VCaP (cell line): ENCODE measurements around the gene PLCG2.

Experiments used
- H3K27ac ChIP-seq: fragments of 450-650 bp; 2 replicates; pipeline ENCODE4 v1.5.1; 2017
- CTCF ChIP-seq: fragments of 450-650 bp; conservative IDR thresholded peaks from 2 replicates; pipeline ENCODE4 v1.5.1; 2017; ENCODE audit warnings: mild to moderate bottlenecking, moderate library complexity

Gene PLCG2

DNA sequence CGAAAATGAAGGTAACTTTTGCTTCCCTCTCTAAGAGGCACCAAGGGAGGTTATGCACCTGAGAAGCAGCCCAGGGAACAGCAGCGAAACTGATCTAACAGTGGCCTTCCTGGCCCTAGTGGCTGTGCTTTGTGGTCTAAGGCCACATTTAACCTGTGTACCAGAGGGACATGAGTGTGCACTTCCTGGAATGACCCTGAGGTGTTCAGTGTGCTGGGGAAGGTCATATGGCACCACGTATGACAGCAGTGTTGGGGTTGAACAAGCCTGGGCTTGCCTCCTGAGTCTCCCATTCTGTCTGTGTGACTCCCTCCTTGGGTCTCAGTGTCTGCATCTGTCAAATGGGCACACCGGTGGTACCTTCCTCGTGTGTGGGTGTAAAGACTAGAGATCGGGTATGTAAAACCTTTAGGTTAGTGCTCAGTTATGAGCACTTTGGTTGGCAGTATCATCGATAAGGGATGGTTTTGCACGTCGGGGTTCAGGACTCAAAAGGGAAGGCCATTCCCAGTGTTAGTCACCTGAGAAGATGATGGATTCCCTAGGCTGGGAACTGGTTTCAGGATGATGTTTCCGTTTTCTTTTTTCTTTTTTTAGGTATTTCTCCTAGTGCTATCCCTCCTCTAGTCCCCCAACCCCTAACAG is 31.9 kb downstream of the PLCG2 start:
- H3K27ac ChIP-seq = no peak overlapping the region
- no peak for TF ChIP-seq CTCF

- TF ChIP-seq CTCF = no peak
- no peak overlapping the region for H3K27ac ChIP-seq
Observed at GRCh38 chr16:81813648-81814047, 34.6 kb downstream of the PLCG2 start.

DNA sequence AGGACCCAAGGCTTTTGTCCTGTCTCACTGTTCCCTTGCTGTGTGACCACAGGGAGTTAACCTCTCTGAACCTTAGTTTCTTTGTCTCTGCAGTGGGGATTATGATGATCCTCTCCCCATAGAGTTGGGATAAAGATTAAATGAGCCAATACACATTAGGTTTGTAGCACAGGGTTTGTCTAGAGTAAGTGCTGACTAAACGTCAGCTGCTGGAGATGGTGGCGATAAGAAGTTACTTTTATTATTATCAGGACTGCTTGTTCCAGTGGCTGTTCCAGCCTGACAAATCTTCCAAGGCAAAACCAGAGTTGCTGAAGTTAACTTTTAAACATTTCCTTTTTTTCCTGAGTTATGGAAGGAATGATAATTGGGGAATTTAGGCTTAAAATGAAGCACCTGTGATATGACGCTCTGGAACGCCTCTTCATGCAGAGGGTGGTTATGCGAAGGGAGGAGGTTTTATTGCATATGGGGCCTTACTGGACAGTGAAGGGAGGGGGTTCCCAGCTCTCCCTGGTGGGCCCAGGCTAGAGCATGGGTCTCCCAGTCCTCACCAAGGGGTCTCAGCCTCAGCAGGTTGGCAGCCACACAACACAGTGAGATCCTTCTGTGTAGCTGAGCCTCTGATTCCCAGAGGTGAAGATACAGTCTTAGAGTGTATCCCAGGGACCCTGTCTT is 35.8 kb downstream of the PLCG2 start:
- H3K27ac ChIP-seq = no peak overlapping the region
- TF ChIP-seq CTCF = no peak

GRCh38 chr16:81815429-81815766 is 36.3 kb downstream of the PLCG2 start:
- no peak for TF ChIP-seq CTCF
- no peak overlapping the region for H3K27ac ChIP-seq

DNA sequence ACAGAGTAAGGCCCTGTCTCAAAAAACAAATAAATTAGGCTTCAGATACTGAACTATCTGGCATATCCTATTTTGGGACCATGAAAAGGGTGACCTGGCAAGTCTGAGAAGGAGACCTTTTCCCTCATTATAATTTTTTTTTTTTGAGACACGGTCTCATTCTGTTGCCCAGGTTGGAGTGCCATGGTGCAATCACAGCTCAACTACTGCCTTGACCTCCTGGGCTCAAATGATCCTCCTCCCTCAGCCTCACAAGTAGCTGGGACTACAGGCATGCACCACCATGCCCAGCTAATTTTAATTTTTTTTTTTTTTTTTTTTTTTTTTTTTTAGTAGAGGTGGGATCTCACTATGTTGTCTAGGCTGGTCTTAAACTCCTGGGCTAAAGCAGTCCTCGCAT is 37.3 kb downstream of the PLCG2 start:
- H3K27ac ChIP-seq = no peak overlapping the region

DNA sequence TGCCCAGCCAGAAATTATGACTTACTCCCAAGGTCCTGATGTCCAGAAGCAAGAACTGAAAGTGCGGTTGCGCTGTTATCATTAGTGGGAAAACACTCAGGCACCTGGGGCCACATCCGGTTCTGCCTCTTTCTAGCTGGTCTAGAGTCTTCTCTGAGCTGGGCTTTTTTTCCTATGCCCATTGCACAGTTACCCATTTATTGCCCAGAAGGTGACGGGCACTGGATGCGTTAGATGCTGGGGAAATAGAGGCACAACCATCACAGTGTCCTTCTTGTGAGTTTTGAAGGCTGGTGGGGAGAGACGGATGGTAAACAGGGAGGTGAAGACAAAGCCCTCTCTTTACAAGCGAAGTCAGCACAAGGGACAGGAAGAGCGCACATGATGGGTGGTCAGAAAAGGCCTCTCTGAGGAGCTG is 37.7 kb downstream of the PLCG2 start:
- no peak overlapping the region for H3K27ac ChIP-seq
- TF ChIP-seq CTCF = no peak

More for the DNA sequence above, 37.3 kb downstream of the PLCG2 start:
- TF ChIP-seq CTCF = no peak

DNA sequence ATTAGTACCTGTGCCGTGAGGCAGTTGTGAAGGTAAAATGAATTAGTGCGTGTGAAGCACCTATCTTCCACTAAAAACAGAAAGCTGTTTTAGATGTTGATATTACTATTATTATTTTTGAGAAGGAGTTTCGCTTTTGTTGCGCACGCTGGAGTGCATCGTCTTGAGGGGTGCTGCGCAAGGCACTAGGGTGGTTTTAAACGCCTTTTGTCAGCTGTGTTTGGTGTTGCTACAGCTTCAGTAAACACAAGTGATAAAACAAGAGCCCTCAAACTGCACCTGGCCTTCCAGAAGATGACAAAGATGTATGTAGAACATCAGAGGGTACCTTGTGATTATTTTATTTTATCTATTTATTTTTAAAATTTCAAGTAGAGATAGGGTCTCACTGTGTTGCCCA is 38.2 kb downstream of the PLCG2 start:
- H3K27ac ChIP-seq = no peak overlapping the region

More for the DNA sequence above, 38.2 kb downstream of the PLCG2 start:
- no peak for TF ChIP-seq CTCF
